Activated CD8-positive, alpha-beta memory T cell treated with anti-CD3 and anti-CD28 coated beads for 4 hours (primary cell): Measurements from ENCODE around the gene SOX5.
"Not testable (repeated sequence)": the region's sequence is repeated elsewhere in the genome, so short reads cannot be mapped to it uniquely, and the experiment has no call there.

ENCODE experiments used
- DNase-seq, 2 donors: peaks; one replicate each; pipeline ENCODE4 v3.0.0-alpha.2; 2020; ENCODE audit warnings: low read depth in 2 of 2

SOX5 gene

GRCh38 chr12:23548742-23549141 lies 400.7 kb downstream of the SOX5 start:
- DNase-seq, result no peak

- no peak for DNase-seq
These were observed 402.7 kb downstream of the SOX5 start for GRCh38 chr12:23546756-23547155.

GRCh38 chr12:23543767-23544166 lies 405.7 kb downstream of the SOX5 start:
- no peak for DNase-seq

GRCh38 chr12:23542187-23542586 lies 407.3 kb downstream of the SOX5 start:
- DNase-seq, result no peak

- no peak for DNase-seq
These were observed 408.9 kb downstream of the SOX5 start for GRCh38 chr12:23540572-23540971.

- DNase-seq, result no peak
These were observed 413.2 kb downstream of the SOX5 start for GRCh38 chr12:23536293-23536692.

GRCh38 chr12:23535441-23535840 lies 414.0 kb downstream of the SOX5 start:
- no peak for DNase-seq

- DNase-seq, result no peak
These were observed 415.3 kb downstream of the SOX5 start for GRCh38 chr12:23534196-23534595.

GRCh38 chr12:23533699-23534098 lies 415.8 kb downstream of the SOX5 start:
- DNase-seq, result no peak

GRCh38 chr12:23533265-23533664 lies 416.2 kb downstream of the SOX5 start:
- DNase-seq, result no peak

- no peak for DNase-seq
These were observed 421.2 kb downstream of the SOX5 start for GRCh38 chr12:23528316-23528715.

GRCh38 chr12:23525450-23526072 lies 423.9 kb downstream of the SOX5 start:
- DNase-seq, result no peak

- DNase-seq, result no peak
These were observed 426.1 kb downstream of the SOX5 start for GRCh38 chr12:23523339-23523738.

GRCh38 chr12:23519444-23519843 lies 430.0 kb downstream of the SOX5 start:
- DNase-seq, result not testable (repeated sequence)

- not testable (repeated sequence) for DNase-seq
These were observed 433.7 kb downstream of the SOX5 start for GRCh38 chr12:23515785-23516184.

- no peak for DNase-seq
These were observed 439.0 kb downstream of the SOX5 start for GRCh38 chr12:23510484-23510883.

GRCh38 chr12:23509832-23510231 lies 439.6 kb downstream of the SOX5 start:
- not testable (repeated sequence) for DNase-seq

GRCh38 chr12:23507785-23508184 lies 441.7 kb downstream of the SOX5 start:
- not testable (repeated sequence) for DNase-seq

- DNase-seq, result not testable (repeated sequence)
These were observed 443.7 kb downstream of the SOX5 start for GRCh38 chr12:23505736-23506135.

GRCh38 chr12:23504641-23505399 lies 444.6 kb downstream of the SOX5 start:
- DNase-seq, result no peak

GRCh38 chr12:23504043-23504442 lies 445.4 kb downstream of the SOX5 start:
- DNase-seq, result no peak

- no peak for DNase-seq
These were observed 445.9 kb downstream of the SOX5 start for GRCh38 chr12:23503544-23503943.

GRCh38 chr12:23502259-23502658 lies 447.2 kb downstream of the SOX5 start:
- DNase-seq, result no peak
